Endometrial microvascular endothelial cells (primary cell): ENCODE measurements around the gene CDK11A. TPM values are rescaled to one million over a fixed set of nuclear protein-coding genes. Genes with fewer than 3 reads are reported as not detected.
"Not testable (repeated sequence)": the region's sequence is repeated elsewhere in the genome, so short reads cannot be mapped to it uniquely, and the experiment has no call there.

Experiments used
- in situ Hi-C: cut with HindIII; loops from 2 replicates; pipeline ENCODE4 v1.10.0; 2017; ENCODE audit warnings: low sequenced_read_pairs, low pct_unique_long_range_greater_than_20kb; ENCODE audit errors: inconsistent ontology term
- total RNA-seq: library from RNA; depleted of rRNA; stranded (reverse); fragments of >200 nt; gene quantifications from one replicate; pipeline ENCODE4 v1.2.3, GENCODE V29; 2015; ENCODE audit errors: inconsistent ontology term

The CDK11A gene
- total RNA-seq, 1 donor from 2014 or later, result 6.9 TPM

GRCh38 chr1:1692714-1693647, 31.2 kb downstream of the CDK11A start, which contains the start of gene SLC35E2B:
TSS of gene SLC35E2B (minus strand) at chr1:1692795. CDS start at chr1:1676699, 16,096 bp downstream.
- in situ Hi-C loops, result not testable (repeated sequence)

GRCh38 chr1:1692324-1692713, 31.8 kb downstream of the CDK11A start:
- in situ Hi-C loops, result not testable (repeated sequence)

DNA sequence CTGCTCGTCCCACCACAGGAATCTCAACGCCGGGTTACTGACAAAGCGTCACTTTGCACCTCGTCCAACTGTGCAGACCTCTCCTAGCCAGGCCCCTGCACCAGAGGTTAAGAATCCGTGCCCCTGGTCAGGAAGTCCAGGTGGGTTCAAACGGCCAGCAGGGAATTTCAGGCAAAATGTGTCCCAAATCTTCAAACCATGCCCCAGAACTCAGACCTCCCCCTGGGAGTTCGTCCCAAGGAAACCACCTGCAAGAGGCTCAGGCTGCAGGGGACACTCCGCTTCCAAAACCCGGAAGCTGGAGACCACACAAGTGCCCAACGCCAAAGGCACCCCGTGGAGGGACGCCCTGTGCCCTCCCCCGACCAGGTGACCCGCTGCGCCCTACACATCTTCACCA, 32.7 kb downstream of the CDK11A start:
- in situ Hi-C loops, result not testable (repeated sequence)

DNA sequence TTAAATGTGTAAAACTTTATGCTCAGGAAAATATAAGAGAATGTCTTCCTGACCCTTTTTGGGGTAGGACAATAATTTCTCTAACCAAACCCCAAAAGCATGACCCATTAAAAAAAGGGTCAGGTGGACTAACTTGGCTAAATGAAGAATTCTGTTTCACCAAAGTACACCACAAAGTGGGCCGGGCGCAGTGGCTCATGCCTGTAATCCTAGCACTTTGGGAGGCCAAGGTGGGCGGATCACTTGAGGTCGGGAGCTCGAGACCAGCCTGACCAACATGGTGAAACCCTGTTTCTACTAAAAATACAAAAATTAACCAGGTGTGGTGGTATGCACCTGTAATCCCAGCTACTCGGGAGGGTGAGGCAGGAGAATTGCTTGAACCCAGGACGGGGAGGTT, 34.6 kb downstream of the CDK11A start:
- in situ Hi-C loops, result not testable (repeated sequence)

- in situ Hi-C loops, result no loop called here
Observed at GRCh38 chr1:1687846-1688245, 36.3 kb downstream of the CDK11A start.

DNA sequence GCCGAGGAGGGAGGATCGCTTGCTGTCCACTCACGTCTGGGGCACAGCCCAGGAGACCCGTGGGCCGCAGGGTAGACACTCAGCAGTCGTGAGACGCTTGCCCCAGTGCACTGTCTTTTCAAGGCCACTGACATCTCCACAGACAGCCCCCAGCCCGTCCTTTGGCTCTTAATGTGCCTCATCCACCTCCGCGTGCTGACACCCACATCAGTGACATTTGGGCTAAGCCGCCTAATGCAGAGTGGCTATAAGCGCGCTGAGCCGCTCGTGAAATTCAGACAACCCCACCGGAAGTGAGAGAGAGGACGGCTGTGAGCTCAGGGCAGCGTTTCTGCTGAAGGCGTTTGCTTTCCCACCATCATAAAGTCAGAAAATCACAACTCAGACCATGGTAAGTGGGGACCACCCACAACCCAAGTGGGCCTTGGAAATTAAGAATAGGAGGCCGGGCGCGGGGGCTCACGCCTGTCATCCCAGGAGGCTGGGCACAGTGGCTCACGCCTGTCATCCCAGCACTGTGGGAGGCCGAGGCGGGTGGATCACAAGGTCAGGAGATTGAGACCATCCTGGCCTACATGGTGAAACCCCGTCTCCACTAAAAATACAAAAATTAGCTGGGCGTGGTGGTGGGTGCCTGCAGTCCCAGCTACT, 40.0 kb downstream of the CDK11A start:
- in situ Hi-C loops, result no loop called here

GRCh38 chr1:1683104-1683905, 40.9 kb downstream of the CDK11A start:
- in situ Hi-C loops, result no loop called here

DNA sequence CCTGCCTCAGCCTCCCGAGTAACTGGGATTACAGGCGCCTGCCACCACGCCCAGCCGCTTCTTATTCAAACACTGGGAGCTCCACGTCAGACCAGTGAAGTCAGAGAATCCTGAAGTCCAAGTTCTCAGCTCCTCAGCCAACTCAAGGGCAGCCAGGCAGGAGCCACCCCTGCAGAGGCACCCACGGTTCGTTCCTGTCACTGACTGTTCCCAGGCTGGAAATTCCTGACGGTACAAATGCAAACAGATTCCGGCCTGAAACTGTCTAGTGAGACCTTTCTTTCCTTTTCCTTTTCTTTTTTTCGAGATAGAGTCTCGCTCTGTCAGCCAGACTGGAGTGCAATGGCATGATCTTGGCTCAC, 43.3 kb downstream of the CDK11A start:
- in situ Hi-C loops, result no loop called here

DNA sequence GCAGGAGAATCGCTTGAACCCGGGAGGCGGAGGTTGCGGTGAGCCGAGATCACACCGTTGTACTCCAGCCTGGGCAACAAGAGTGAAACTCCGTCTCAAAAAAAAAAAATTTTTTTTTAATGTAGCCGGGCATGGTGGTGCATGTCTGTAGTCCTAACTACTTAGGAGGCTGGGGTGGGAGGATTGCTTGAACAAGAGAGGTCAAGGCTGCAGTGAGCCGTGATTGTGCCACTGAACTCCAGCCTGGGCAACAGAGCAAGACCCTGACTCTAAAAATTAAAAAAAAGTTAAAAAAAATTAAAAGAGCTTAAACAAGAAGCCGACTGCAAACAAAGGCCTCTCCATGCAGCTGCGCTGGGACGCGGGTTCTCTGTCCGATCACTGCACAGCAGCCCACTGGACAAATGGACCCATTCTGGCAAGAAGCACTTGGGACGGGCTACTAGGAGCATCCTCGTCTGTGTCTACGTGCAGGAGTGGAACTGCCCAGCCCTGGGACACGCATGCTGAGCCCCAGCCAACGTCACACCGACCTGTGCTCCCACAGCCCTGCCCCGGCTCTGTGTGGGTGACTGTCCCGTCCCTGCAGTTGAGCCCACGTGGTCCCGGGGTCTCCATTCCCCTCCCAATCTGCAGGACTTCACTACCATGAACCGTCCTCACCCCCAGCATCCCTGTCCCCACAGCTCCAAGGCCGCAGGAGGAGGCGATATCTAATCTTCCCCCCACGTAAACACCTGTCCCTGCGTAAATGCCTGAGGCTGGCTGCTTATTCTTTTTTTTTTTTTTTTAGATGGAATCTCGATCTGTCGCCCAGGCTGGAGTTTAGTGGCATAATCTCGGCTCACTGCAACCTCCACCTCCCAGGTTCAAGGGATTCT, 43.9 kb downstream of the CDK11A start:
- in situ Hi-C loops, result no loop called here

- in situ Hi-C loops, result no loop called here
Observed at GRCh38 chr1:1678581-1679380, 45.4 kb downstream of the CDK11A start.

GRCh38 chr1:1677718-1678580, 46.2 kb downstream of the CDK11A start:
- in situ Hi-C loops, result no loop called here

GRCh38 chr1:1676087-1676486, 48.1 kb downstream of the CDK11A start:
- in situ Hi-C loops, result not testable (repeated sequence)

DNA sequence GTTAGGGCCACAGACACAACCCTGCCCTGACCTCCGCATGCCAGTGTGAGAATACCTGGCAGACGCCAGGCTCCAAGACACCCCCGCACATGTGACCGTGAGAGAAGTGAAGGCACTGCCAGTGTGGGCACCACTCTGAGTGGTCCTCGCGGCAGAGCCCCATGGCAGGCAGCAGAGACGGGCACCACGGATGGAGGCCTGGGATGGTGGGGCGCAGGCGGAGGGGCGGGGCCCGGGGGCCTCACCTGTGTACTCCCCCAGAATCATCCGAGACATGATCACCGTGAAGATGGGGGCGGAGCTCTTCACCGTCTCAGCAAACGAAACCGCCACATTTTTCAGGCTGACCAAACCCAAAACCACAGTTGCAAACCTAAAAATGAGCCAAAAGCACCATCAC, 48.9 kb downstream of the CDK11A start:
- in situ Hi-C loops, result not testable (repeated sequence)

GRCh38 chr1:1674806-1675205, 49.4 kb downstream of the CDK11A start:
- in situ Hi-C loops, result not testable (repeated sequence)

GRCh38 chr1:1672181-1672965, 51.8 kb downstream of the CDK11A start:
- in situ Hi-C loops, result no loop called here
